DMS 273 (cell line): ENCODE measurements around the gene MEAK7.

Experiments
- DNase-seq: peaks from one replicate; lab custom pipeline; 2025; ENCODE audit not compliant: unreplicated experiment; lab: John Stamatoyannopoulos, UW

Gene MEAK7

GRCh38 chr16:84489131-84489530, 15.3 kb downstream of the MEAK7 start:
- no peak for DNase-seq

- no peak for DNase-seq
Measured at GRCh38 chr16:84487358-84487757, 17.1 kb downstream of the MEAK7 start.

GRCh38 chr16:84486551-84487235, 17.8 kb downstream of the MEAK7 start:
- no peak for DNase-seq

- no peak for DNase-seq
Measured at GRCh38 chr16:84486126-84486525, 18.3 kb downstream of the MEAK7 start.

GRCh38 chr16:84485255-84486010, 19.0 kb downstream of the MEAK7 start:
- no peak for DNase-seq

- peak; percentile 75 for DNase-seq
Measured at GRCh38 chr16:84484579-84485254, 19.7 kb downstream of the MEAK7 start.

- no peak for DNase-seq
Measured at GRCh38 chr16:84483882-84484565, 20.4 kb downstream of the MEAK7 start.

- no peak for DNase-seq
Measured at GRCh38 chr16:84482951-84483881, 21.2 kb downstream of the MEAK7 start.

GRCh38 chr16:84482001-84482891, 22.2 kb downstream of the MEAK7 start:
- DNase-seq, result peak; percentile 16

GRCh38 chr16:84481051-84481735, 23.3 kb downstream of the MEAK7 start:
- DNase-seq, result no peak

GRCh38 chr16:84479716-84480450, 24.6 kb downstream of the MEAK7 start:
- DNase-seq, result no peak

- no peak for DNase-seq
Measured at GRCh38 chr16:84478172-84478947, 26.1 kb downstream of the MEAK7 start.

- no peak for DNase-seq
Measured at GRCh38 chr16:84477661-84478060, 26.8 kb downstream of the MEAK7 start.

GRCh38 chr16:84476401-84476800, 28.1 kb downstream of the MEAK7 start:
- no peak for DNase-seq

- no peak for DNase-seq
Measured at GRCh38 chr16:84475643-84476240, 28.7 kb downstream of the MEAK7 start.

GRCh38 chr16:84471966-84472365, 32.5 kb downstream of the MEAK7 start:
- DNase-seq, result no peak

- no peak for DNase-seq
Measured at GRCh38 chr16:84471316-84471715, 33.1 kb downstream of the MEAK7 start.
